GM19193 (cell line): ENCODE results near the gene HLX.

ENCODE experiments used
- POLR2A ChIP-seq: IDR thresholded peaks from 4 replicates; pipeline ENCODE4 v1.6.1; 2011; ENCODE audit not compliant: insufficient read depth, insufficient read length; ENCODE audit errors: extremely low read depth

Gene HLX

DNA sequence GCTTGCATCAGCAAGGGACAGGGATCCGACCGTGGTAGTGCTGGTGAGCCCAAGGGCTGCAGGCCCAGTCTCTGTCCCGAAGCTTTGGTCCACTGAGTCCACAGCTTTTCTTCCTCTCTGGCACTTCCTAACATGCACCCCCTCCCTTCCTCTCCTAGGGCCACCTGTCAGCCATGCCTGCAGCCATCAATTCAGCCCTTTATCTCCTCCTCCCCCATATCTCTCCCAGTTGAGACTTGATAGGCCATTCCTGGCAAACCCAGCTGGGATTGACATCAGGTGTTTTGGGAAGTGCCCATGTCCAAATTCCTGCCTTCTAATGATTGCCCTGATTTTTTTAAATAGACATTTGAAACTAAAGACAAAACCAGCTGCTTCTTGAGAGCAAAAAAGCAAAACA lies 25.6 kb downstream of the HLX start:
- no peak for TF ChIP-seq POLR2A

DNA sequence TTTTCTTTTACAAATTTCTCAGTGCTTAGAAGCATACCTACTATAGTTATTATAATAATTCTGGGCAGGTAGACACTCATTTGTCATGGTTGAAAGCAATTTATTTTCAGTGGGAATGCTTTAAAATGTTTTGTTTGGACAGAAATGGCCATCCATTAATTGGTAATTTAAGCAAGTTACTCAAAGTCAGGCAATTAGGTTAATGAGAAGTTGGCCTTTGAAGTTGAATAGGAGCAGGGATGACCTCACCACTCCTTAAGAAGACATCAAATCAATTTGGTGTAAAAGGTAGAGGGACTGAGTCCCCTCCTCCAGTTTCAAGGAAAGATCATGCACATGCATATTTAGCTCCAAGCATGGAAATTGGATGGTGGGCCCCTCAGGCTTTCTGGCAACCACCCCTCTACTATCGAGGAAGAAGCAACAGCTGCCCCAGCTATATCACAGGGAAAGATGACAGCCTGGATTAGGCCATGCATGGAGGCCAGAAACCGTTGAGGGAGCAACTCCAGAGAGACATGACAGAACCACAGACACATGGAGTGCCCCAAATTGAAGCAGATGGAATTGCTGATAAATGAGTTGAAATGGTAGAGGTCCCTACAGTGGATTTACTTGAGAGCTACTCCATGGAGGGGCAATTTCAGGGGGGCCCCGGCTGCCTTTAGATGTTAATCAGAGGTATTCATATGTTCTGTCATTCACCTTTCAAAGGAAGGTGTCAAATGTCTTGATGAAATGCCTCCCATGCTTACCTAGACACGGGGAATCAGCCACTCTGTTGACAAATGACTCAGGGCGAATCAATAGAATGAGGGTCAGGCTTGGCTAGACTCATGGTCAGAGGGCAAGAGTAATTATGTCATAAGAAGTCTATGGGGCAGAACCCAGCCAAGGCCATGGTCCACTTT lies 26.7 kb downstream of the HLX start:
- no peak for TF ChIP-seq POLR2A

DNA sequence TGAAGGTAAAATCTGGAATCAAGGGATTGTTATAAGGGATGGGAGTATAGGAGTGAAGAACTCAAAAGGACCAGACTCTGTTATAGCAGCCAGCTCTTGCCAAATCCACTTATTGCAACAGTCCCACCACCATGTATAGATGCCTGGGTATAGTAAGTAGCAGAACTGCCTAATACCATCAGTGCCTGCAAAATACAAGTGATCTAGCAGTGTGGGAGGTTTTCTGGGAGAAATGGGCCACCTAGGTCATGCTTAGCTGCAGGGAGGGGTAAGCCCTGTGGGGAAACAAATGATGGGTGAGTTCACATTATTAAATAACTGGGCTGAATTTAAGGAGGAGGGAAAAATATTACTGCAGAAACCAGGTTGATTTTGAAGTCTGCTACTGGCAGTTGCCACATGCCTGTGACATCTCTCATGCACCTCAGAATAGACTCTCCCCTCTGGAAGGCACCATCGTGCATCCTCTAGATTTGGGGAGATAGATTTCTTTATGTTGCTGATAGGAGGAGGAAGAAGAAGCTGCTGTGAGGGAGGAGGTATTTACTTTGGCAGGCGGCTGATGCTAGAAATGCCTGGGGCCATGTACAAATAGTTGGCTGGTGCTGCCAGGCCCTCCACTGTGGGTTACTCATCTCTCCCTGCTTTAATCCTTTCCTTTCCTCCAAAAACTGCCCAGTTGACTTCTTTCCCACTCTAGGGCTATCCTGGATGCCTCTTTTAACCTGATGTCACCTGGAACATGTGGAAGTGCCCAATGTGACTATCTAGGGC lies 27.5 kb downstream of the HLX start:
- no peak for TF ChIP-seq POLR2A

DNA sequence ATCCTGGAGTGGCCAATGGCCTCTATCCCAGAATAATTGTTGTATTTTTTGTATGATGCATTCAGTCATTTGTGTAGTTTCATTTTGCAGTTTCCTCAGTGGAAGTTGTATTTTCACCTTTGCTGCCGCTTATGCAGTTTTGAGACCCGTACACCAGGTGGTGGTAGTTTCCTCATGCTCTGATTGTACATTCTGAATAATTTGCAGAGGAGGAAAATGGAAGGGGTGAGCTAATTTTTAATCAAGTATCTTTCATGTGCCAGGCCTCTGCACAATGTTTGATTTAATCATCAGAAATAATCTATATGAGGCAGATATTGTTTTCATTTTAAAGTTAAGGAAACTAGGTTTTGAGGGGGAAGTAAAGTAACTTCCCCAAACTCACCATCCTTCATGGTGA lies 29.5 kb downstream of the HLX start:
- TF ChIP-seq POLR2A, result no peak

DNA sequence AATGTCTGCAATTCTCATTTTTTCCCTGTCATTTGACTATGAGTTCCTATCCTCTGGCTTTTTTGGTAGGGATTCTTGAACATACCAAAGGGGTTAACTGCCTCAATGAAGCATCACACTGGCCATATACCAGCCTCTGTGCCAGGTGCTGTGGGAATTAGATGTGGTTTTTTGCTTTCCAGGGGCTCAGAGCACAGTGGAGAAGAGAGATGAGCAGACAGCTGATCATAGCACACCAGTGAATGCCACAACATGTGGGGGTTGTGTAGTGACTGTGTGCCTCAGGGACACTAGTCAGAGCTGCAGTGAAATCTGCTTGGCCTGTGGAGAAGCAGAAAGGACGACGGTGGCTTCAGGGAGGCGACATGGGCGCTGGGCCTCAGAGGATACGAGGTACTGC lies 30.8 kb downstream of the HLX start:
- TF ChIP-seq POLR2A, result no peak

DNA sequence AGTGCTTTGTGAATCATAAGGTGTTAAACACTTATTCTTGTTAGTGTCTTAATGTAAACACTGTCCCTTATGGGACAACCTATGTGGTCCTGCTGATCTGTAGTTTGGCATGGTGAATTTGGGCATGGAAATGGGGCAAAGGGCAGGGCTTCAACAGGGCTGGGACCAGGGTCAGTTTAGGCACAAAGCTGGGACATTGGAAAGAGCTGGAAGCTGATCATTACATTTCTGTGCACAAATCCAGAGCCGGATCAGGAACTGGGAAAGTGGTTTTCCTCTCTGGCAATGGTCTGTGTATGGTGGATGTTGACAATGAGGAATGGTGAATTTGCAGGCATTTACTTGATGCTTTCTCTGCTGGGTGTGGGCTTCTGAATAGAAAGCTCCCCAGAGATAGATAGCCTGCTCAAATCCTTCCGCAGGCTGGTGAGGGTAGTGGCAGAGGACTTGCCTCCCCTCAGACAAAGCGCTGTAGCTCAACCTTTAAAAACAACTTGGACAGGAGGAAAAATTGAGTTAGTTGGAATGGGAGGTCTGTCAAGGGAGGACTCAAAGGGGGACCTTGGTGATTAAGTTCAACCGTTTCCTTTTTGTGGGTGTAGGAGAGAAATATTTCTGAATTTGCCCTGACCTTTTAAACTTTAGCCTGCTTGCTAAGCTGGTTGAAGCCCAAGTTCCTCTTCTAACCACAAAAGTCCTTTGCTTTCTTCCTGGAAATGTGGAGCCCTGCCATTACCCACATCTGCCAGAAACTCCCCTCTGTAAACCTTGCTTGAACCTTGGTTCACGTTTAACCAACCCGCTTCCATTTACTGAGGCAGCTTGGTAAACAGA lies 35.3 kb downstream of the HLX start:
- TF ChIP-seq POLR2A, result no peak

DNA sequence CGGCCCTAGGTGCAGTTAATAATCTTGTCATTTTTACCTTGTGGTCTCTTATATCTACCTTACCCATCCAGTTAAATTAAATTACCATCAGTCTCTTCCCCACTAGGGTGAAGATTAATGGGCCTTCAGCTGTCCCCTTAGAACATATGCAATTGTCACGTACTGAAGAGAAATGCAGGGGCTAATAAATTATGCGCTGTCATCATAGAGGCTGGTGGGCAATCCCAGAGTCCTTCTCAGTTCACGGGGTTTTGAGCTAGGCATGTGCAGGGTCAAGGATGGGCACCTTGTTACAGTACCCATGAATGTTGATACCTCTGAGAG lies 35.8 kb downstream of the HLX start:
- no peak for TF ChIP-seq POLR2A

DNA sequence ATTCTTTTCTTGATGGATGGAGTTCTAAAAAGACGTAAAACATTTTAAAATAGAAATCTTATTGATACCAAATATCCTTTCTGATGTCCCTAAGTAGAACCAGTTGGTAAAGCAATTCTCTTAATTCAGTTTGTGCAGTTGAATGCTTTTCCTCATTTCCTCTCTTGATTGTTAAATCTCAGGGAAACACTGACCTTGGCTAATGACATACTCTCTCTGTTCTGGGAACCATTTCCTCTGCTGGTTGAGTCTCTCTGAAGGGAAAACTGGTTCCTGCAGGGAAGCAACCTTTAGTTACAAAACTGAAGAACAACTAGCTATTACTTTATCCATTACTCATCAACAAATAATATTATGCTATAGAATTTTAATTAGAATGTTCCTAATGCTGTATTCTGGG lies 36.7 kb downstream of the HLX start:
- TF ChIP-seq POLR2A, result no peak

DNA sequence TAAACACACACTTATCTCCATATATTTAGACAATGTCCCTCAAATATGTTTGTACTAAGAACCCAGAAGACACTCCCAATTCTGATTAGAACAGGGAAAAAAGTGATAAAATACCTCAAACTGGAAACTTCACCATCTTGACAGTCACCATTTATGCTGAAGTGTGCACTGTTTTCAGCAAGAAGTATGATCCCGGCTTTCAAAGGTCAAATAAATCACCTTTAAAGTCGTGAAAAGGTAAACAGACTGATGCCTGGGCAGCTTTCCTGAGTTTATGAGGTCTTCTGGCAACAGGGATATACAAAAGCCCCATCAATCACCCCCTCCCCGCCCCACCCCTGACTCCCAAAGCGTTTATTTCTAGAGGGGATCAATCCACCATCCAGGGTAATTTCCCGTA lies 37.9 kb downstream of the HLX start:
- TF ChIP-seq POLR2A, result no peak

DNA sequence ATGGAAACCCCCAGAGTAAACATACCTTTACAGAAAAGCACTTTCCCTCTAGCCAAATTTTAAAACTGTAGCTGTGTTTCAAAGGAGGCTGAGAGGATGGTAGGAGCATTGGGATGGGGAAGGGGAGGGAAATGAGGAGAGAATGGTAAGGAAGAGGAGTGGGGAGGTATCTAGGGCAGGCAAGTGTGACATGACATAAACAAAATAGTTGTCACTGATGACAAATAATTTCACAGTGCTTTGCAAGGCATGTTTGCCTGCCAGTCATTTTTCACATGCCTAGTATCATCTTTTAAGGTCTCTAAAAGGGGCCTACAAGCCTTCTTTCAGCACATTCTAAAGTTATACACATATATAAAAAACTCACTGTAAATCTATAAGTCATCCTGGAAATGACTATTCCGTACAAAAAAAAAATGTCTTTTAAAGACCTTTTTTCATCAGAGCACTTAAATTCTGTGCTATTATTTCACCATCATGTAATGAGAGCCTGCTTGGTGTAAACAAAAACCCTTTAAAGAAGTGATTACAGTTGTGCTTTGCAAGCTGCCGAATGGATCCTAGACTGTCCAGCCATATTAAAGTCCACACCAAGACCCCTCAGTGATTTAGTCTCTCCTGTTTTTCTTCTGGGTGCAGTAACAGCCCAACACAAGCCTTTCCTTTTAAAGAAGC lies 38.4 kb downstream of the HLX start:
- TF ChIP-seq POLR2A, result no peak

DNA sequence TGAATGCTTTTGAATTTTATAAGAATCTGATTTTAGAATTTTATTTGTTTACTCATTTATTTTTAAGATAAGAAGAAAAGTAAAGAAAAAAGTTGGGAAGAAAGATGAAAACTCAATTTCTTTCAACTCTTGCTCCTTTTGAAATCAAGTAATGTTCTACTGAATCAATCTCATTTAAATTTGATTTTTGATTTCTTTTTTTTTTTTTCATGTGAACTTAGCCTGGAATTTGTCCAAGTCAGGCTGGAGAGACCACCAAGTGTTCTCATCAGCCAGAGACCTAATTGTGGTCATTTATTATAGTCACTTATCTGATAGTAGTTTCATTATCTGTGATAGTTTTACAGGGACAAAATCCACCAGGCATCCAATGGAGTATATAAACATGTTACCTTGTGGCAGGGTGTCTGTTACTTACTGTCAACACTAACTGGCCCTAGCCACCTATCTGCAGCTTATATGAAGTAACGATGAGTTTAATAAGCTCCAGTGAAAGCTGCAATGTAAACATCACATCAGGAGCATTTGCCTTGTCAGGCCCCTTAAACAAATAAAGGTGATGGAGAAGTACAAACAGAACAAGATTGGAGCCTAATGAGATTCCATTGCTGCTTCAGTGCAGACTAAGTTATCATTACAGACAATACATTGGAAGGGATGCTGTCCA lies 39.2 kb downstream of the HLX start:
- no peak for TF ChIP-seq POLR2A

DNA sequence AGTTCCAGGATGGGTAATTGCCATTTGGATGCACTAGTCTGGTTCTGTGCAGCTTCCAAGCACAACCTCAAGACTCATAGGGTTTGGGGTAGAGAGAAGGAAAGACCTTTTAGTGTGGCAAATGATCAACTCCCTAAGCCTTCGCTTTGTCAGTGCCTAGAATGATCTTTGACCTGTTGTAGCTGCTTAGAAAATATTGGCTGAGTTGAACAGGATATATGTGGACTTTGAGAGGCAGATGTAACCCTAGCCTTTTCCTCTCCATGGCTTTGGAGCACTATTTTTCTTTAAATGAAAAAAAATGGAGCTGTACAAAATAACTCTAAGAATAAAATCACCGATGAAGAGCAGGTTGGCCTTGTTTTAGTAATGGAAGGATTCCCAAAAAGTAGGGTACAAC lies 41.7 kb downstream of the HLX start:
- no peak for TF ChIP-seq POLR2A

DNA sequence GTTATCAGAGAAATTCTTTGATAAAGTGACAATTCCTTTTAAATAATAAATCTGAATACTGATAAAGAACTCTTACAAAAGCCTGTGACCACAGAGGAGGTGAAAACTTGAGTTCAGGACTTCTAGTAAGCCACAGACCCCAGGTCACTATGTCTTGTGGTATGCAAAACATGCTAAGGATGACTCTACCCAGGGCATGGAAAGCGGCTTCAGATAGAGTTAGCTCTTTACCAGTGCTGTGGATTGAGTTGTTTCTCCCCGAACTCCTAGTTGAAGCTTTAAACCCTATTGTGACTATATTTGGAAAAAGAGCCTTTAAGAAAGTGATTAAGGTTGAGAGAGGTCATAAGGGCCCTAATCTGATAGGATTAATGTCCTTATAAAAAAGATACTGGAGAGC lies 42.3 kb downstream of the HLX start:
- TF ChIP-seq POLR2A, result no peak

DNA sequence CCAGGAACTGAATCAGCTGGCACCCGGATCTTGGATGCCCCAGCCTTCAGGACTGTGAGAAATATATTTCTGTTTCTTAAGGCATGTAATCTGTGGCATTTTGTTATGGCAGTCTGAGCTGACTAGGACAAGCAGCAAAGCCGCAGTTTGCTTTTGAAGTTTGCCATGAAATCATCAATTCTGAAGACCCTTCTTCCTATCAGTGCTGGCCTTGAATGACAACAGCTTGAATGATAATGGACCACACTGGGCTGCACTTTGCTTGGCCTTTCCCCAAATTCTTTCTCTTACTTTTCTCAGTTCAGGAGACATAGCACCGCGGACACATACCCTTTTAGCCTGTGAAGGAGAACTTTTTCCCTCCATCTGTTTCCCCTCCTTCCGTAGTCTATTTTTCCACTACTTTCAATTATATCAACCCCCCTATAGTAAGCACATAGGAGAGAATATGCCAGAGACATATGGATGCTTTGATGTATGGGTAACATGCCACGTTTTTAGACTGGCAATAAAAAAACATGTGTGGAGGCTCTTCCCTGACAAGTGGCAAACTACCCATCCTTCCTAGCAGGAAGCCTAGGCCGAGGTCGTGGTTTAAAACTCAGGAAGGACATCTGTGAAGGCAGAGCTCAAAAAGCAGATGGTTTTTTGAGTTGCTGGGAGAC lies 42.9 kb downstream of the HLX start:
- TF ChIP-seq POLR2A, result no peak
